Measurements from ENCODE around the gene WNK2.
"Not testable (repeated sequence)": the region's sequence is repeated elsewhere in the genome, so short reads cannot be mapped to it uniquely, and the experiment has no call there.

WNK2 gene

GRCh38 chr9:93244510-93245436 is 60.8 kb downstream of the WNK2 start:
- TF ChIP-seq POLR2A (IDR thresholded peaks at IDR 0.05; ENCODE audit: low read depth, low read length) = no peak
- no peak for DNase-seq (ENCODE audit: insufficient read length, low spot score)
- FAIRE-seq = no peak

- FAIRE-seq (no peak), DNase-seq (ENCODE audit: insufficient read length, low spot score) (no peak)
- TF ChIP-seq POLR2A (IDR thresholded peaks at IDR 0.05; ENCODE audit: low read depth, low read length) = no peak
Measured at GRCh38 chr9:93245437-93245970, 61.6 kb downstream of the WNK2 start.

DNA sequence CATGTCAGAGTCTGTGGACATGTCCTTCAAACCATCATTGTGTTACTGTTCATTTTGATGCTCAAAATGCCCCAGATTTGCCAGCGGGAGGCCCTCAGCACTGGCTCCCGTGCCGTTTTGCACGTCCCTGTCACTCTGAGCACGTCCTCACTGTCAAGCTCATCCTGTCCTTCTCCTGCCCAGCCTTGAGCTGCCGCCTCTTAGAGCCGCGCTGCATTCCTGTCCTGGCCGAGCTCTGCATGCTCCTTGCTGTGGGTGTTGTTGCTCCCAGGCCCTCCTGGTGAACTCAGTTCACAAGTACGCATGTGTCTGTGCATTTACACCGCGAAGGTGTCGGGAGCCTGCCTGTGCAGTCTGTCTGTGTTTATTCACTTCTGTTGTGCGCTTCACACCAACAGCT is 62.2 kb downstream of the WNK2 start:
- no peak for DNase-seq (ENCODE audit: insufficient read length, low spot score)
- TF ChIP-seq POLR2A (IDR thresholded peaks at IDR 0.05; ENCODE audit: low read depth, low read length) = no peak
- no peak for FAIRE-seq

- FAIRE-seq = no peak
- no peak for DNase-seq (ENCODE audit: insufficient read length, low spot score)
- TF ChIP-seq POLR2A (IDR thresholded peaks at IDR 0.05; ENCODE audit: low read depth, low read length) = no peak
Measured at GRCh38 chr9:93246526-93246925, 62.6 kb downstream of the WNK2 start.

DNA sequence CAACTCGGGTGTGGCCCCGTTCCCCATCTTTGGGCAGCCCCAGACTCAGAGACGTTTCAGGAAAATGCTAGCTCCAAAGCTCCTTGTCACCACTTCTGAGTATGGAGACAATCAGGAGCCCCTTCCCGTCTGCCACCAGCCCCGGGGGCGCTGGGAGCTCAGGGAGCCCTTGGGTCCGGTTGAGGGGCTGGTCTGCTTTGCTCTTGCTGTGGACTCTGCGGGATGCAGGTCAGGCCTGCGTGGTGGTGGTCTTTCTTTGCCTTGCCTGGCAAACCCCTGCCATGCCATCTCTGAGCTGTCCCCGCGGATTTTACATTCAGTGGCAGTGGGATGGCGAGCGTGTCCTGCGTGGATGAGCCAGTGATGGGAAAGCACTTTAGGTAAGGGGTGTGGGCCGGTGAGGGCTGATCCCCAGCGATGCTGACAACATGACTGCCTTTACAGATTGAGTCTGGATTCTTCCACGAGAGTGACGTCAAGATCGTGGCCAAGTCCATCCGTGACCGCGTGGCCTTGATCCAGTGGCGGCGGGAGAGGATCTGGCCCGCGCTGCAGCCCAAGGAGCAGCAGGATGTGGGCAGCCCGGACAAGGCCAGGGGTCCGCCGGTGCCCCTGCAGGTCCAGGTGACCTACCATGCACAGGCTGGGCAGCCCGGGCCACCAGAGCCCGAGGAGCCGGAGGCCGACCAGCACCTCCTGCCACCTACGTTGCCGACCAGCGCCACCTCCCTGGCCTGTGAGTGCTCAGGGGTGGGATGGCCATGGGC is 63.3 kb downstream of the WNK2 start:
- DNase-seq (ENCODE audit: insufficient read length, low spot score) = no peak
- no peak for TF ChIP-seq POLR2A (IDR thresholded peaks at IDR 0.05; ENCODE audit: low read depth, low read length)
- FAIRE-seq = no peak

DNA sequence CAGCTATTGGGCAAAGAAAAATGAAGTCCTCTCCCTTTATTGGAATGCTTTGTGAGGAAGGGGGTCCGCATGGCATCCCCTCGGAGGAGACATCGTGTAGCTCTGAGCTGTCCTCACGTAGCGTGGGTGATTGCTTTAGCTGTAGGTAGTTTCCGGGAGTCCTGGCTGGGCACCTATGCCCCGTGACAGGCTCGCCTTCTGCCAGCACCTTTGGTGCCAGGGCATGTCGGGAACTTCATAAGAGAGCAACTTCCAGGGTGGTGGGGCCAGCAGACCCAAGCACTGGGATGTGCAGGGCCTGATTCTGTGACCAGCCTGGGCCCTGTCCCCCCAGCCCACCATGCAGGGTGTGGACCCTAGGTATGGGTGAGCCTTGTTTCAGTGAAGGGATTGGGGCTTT is 64.0 kb downstream of the WNK2 start:
- DNase-seq (ENCODE audit: insufficient read length, low spot score) (no peak), FAIRE-seq (no peak)
- no peak for TF ChIP-seq POLR2A (IDR thresholded peaks at IDR 0.05; ENCODE audit: low read depth, low read length)

DNA sequence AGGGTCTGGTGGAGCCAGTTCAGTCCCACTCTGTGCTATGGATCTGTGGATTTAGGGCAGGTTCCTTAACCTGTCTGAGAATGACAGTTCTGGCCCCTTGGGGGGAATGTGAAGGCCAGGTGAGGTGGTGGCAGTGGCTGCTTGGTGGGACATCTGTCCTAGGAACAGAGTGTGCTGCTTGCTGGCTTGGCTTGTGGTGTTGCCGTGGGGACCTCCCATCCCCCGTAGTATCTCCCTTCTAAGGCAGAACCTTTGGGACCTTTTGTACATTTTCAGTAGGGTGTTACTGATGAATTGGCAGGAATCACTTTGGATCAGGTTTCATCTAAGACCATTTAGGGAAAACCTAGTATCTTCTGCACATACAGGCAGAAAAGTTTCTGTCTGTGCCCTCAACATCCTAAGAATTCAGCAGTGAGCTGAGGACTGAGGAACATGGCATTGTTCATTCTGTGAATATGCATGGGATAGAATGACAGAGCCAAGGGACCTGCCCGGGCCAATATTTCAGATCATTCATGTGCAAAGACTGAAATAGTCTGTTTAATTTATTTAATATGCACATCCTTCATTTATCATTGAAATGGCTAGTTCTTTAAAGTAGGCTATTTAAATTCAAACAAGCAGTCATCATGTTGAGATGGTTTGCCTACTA is 64.6 kb downstream of the WNK2 start:
- no peak for DNase-seq (ENCODE audit: insufficient read length, low spot score)
- no peak for TF ChIP-seq POLR2A (IDR thresholded peaks at IDR 0.05; ENCODE audit: low read depth, low read length)
- FAIRE-seq = no peak

DNA sequence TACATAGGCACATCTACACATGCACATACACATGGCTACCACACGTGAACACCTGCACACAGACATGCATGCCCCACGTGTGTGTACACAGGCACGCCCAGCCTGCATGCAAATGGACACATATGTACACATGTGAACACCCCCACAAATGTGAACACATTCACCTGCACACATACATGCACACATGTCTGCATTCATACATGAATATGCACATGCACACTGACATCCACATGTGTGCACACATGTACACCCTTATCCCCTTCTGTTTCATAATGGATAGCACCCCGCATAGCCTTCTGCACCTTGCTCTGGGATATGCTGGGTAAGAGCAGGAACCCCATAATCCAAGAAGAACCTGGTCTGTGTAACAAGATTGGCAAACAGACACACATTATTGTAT is 66.2 kb downstream of the WNK2 start:
- FAIRE-seq (no peak), DNase-seq (ENCODE audit: insufficient read length, low spot score) (no peak)
- no peak for TF ChIP-seq POLR2A (IDR thresholded peaks at IDR 0.05; ENCODE audit: low read depth, low read length)

DNA sequence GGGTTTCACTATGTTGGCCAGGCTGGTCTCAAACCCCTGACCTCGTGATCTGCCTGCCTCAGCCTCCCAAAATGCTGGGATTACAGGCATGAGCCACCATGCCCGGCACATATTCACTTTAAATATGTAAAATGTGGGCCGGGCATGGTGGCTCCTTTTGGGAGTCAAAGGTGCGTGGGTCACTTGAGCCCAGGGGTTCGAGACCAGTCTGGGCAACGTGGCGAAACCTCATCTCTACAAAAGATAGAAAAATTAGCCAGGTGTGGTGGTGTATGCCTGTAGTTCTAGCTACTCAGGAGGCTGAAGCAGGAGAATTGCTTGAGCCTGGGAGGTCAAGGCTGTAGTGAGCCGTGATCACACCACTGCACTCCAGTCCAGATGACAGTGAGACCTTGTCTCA is 67.4 kb downstream of the WNK2 start:
- FAIRE-seq = not testable (repeated sequence)

GRCh38 chr9:93252116-93252780 is 68.3 kb downstream of the WNK2 start:
- FAIRE-seq (no peak), DNase-seq (ENCODE audit: insufficient read length, low spot score) (no peak)
- TF ChIP-seq POLR2A (IDR thresholded peaks at IDR 0.05; ENCODE audit: low read depth, low read length) = no peak

More for the DNA sequence above, 67.4 kb downstream of the WNK2 start:
- not testable (repeated sequence) for DNase-seq (ENCODE audit: insufficient read length, low spot score)

GRCh38 chr9:93252781-93253530 is 69.0 kb downstream of the WNK2 start:
- no peak for DNase-seq (ENCODE audit: insufficient read length, low spot score)
- FAIRE-seq = no peak

GRCh38 chr9:93253633-93254032 is 69.7 kb downstream of the WNK2 start:
- DNase-seq (ENCODE audit: insufficient read length, low spot score) (no peak), FAIRE-seq (no peak)
- no peak for TF ChIP-seq POLR2A (IDR thresholded peaks at IDR 0.05; ENCODE audit: low read depth, low read length)

More at GRCh38 chr9:93252781-93253530, 69.0 kb downstream of the WNK2 start:
- no peak for TF ChIP-seq POLR2A (IDR thresholded peaks at IDR 0.05; ENCODE audit: low read depth, low read length)

DNA sequence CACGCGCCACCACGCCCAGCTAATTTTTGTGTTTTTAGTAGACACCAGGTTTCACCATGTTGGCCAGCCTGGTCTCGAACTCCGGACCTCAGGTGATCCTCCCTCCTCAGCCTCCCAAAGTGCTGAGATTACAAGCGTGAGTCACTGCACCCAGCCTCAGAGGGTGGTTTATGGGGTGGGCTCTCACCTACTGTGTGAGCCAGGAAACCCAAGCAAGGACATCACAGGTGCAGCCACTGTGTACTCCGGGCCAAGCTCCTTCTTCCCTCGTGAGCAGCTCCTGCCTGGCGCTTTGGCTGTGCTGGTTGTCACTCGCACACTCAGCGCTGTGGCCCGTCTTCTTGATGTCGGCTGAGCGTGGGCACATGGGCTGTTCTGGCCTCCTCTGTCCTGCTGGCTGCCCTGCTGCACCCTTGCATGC is 70.1 kb downstream of the WNK2 start:
- TF ChIP-seq POLR2A (IDR thresholded peaks at IDR 0.05; ENCODE audit: low read depth, low read length) = no peak
- no peak for FAIRE-seq
- DNase-seq (ENCODE audit: insufficient read length, low spot score) = no peak
